Peyer's patch (tissue), 4 donors: ENCODE measurements around the gene EML4.

Source experiments
- POLR2A ChIP-seq, 2 donors: fragments of 450-650 bp; IDR thresholded peaks; one replicate each; pipeline ENCODE4 v1.5.1; 2017; ENCODE audit warnings: antibody characterized with exemption in 2 of 2, mild to moderate bottlenecking in 2 of 2, moderate library complexity in 2 of 2
- TF ChIP-seq, protein P1 (sequence below), 6 experiments: fragments of 450-650 bp in 4 of 6; fragments of 200-600 bp in 2 of 6; sonication (generic) in 1 of 6; IDR thresholded peaks; one replicate each; pipeline ENCODE4 v1.5.1; 2017 to 2019; ENCODE audit warnings: antibody characterized with exemption in 6 of 6, mild to moderate bottlenecking in 3 of 6, moderate library complexity in 1 of 6

DNA sequence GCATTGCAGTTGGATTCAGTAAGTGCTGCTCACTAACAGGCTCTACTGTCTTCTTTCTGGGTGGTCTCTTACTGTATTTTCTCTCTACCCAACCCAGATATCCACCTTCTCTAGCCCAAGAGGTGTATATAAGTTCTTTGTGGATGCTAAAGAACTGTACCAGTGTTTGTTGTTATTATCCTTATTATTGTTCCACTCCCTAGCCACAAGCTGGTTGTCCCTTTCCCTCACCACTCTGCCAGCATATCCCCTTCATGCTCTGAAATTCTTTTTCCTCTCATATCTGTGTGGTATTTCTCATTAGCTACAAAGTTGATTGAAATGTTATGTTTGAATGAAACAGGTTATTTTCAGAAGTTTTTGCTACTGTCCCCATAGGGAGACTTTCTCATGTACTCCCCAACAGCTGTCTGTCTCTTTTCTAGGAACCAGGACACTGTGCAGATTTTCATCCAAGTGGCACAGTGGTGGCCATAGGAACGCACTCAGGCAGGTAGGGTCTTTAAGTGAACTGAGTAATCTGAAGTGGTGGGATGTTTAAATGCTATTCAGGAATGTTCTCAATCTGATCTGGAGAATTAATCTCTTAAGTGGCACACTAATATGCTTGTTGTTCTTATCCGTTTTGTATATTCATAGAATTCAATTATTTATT is 135.0 kb downstream of the EML4 start:
- no peak for TF ChIP-seq POLR2A (IDR thresholded peaks at IDR 0.05)
- TF ChIP-seq, protein P1, sequence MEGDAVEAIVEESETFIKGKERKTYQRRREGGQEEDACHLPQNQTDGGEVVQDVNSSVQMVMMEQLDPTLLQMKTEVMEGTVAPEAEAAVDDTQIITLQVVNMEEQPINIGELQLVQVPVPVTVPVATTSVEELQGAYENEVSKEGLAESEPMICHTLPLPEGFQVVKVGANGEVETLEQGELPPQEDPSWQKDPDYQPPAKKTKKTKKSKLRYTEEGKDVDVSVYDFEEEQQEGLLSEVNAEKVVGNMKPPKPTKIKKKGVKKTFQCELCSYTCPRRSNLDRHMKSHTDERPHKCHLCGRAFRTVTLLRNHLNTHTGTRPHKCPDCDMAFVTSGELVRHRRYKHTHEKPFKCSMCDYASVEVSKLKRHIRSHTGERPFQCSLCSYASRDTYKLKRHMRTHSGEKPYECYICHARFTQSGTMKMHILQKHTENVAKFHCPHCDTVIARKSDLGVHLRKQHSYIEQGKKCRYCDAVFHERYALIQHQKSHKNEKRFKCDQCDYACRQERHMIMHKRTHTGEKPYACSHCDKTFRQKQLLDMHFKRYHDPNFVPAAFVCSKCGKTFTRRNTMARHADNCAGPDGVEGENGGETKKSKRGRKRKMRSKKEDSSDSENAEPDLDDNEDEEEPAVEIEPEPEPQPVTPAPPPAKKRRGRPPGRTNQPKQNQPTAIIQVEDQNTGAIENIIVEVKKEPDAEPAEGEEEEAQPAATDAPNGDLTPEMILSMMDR (IDR thresholded peaks at IDR 0.05) = no peak
